Subcutaneous abdominal adipose tissue (tissue), 5 donors: Measurements from ENCODE around the gene CKB.

Source experiments
- H3K27ac ChIP-seq: one replicate; pipeline ENCODE4 v1.7.0; 2013; ENCODE audit warnings: low read depth, mild to moderate bottlenecking, inconsistent platforms, low read length, moderate library complexity
- H3K27me3 ChIP-seq, 5 donors: one replicate each; pipeline ENCODE4 v1.7.0; 2013; ENCODE audit warnings: low read length in 5 of 5, inconsistent platforms in 1 of 5; ENCODE audit not compliant: control insufficient read depth in 5 of 5, insufficient read depth in 4 of 5
- H3K36me3 ChIP-seq, 5 donors: one replicate each; pipeline ENCODE4 v1.7.0; 2013; ENCODE audit warnings: low read length in 5 of 5; ENCODE audit not compliant: control insufficient read depth in 5 of 5, insufficient read depth in 5 of 5
- H3K4me1 ChIP-seq, 5 donors: one replicate each; pipeline ENCODE4 v1.7.0; 2013; ENCODE audit warnings: low read length in 5 of 5, mild to moderate bottlenecking in 3 of 5, moderate library complexity in 1 of 5; ENCODE audit not compliant: control insufficient read depth in 5 of 5, insufficient read depth in 5 of 5
- H3K4me3 ChIP-seq, 5 donors: one replicate each; pipeline ENCODE4 v1.7.0; 2013; ENCODE audit warnings: low read length in 5 of 5, low read depth in 1 of 5
- H3K9ac ChIP-seq, 5 donors: one replicate each; pipeline ENCODE4 v1.7.0; 2013; ENCODE audit warnings: low read length in 5 of 5, mild to moderate bottlenecking in 4 of 5, moderate library complexity in 3 of 5
- H3K9me3 ChIP-seq, 5 donors: one replicate each; pipeline ENCODE4 v1.7.0; 2013; ENCODE audit warnings: low read length in 5 of 5; ENCODE audit not compliant: control insufficient read depth in 5 of 5
- donor health status: healthy.
- donor health status: healthy.
- donor health status: healthy.
- donor health status: healthy.
- donor health status: healthy.

The CKB gene

DNA sequence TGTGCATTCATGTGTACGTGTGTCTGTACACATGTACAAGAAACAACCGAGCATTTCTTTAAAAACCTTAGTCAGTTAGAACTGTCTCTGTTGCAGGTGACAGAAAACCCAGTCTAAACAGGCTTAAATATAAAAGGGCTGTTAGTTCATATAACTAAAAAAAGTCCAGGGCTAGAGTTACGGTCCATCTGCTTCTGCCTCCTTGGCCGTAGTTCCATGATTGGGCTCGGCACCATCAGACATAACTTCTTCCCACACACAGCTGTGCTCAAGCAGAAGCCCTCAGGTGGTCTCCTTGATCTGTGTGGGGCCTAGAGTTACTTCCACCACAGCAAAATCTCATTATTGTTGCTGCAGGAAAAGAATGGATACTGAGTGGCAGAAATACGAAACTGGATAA, 34.6 kb downstream of the CKB start:
- Histone ChIP-seq H3K9ac (no peak overlapping the region), H3K27me3 (no peaks in the 10 kb centered on the region), H3K9me3 (no peaks in the 10 kb centered on the region), H3K36me3 (peaks cover 19 to 60% (median 37%) of the 10 kb centered on the region in 5 donors), H3K4me3 (no peak overlapping the region), H3K27ac (no peak overlapping the region), H3K4me1 (peaks cover 2 to 15% (median 7%) of the 10 kb centered on the region in 5 donors)

DNA sequence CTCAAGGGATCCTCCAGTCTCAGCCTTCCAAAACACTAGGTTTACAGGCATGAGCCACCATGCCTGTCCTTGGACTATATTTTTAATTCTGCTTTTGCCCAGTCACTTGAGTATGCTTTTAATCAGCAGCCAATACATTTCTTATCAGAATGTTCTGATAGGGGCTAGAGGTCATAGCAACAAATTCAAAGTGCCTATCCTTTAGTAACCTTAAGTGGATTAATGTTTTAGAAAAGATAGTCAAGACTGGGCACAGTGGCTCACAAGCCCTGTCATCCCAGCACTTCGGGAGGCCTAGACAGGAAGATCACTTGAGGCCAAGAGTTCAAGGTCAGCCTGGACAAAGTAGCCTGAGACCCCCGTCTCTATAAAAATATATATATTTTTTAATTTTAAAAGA, 37.1 kb downstream of the CKB start:
- H3K36me3 ChIP-seq: peaks cover 27 to 56% (median 38%) of the 10 kb centered on the region in 5 donors
- H3K27ac ChIP-seq: no peak overlapping the region
- H3K9me3 ChIP-seq: no peaks in the 10 kb centered on the region
- H3K4me1 ChIP-seq: peaks cover 0 to 5% (median 0%) of the 10 kb centered on the region in 5 donors
- no peaks in the 10 kb centered on the region for H3K27me3 ChIP-seq
- H3K9ac ChIP-seq: no peak overlapping the region
- no peak overlapping the region for H3K4me3 ChIP-seq

DNA sequence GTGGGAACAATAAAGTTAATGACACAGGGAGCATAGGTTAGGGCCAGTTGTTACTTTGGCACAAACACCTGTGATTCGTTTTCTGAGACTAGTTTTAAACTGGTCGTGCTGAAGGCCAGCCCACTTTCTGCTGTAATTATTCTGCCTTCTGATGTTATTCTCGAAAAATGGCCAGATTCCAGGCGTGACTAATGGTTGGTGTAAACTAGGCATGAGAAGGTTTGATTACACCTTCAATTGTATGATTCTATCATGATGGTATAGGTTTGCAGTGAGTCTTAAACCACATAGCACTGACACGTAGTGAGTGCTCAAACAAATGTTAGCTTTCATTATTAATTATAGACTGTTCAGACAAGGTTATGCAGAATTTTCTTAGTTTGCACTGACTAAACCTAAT, 39.0 kb downstream of the CKB start:
- H3K4me3 ChIP-seq: no peak overlapping the region
- H3K27me3 ChIP-seq: no peaks in the 10 kb centered on the region
- no peaks in the 10 kb centered on the region for H3K4me1 ChIP-seq
- H3K9ac ChIP-seq: no peak overlapping the region
- no peak overlapping the region for H3K27ac ChIP-seq
- peaks cover 27 to 55% (median 36%) of the 10 kb centered on the region in 5 donors for H3K36me3 ChIP-seq
- no peaks in the 10 kb centered on the region for H3K9me3 ChIP-seq

DNA sequence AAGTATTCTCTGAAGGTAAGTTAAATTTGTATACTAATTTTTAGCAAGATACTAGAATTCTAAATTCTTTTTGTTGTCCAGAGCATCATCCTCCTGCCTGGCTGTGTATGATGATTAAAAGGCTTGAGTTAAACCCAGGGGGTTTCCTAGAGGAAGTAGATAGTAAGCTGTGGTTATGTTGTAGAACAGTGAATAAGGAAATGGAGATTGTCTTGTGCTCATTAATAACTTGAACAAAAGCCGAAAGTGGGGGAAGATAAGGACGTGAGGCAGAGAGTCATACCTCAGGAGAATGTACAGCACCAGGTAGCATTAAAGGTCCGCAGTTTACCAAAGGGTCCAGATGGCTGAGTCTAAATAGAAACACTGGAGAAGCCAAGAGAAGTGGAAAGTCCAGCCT, 42.0 kb downstream of the CKB start:
- Histone ChIP-seq H3K4me1 (no peaks in the 10 kb centered on the region), H3K9me3 (no peaks in the 10 kb centered on the region), H3K4me3 (no peak overlapping the region), H3K36me3 (peaks cover 27 to 67% (median 43%) of the 10 kb centered on the region in 5 donors), H3K27me3 (no peaks in the 10 kb centered on the region), H3K27ac (no peak overlapping the region), H3K9ac (no peak overlapping the region)

DNA sequence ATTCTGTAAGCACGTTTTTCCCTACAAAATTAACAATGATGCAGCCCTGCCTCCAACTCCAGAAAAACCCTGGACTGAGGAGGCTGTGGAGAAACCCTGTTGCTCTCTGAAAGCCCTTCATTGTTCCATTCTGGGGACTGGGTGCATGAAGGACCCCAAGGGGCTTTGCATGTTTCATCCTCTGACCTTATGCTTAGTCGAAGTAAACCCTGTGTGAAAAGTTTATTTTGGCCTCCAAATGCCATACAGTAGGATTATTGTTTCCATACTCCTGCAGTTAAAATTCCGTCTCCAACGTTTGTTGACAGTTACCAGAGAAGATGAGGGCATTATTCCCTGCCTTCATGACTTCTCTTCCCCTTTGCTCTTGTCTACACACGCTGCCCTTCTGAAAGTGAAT, 46.0 kb downstream of the CKB start:
- no peak overlapping the region for H3K9ac ChIP-seq
- H3K4me1 ChIP-seq: peaks cover 0 to 12% (median 4%) of the 10 kb centered on the region in 5 donors
- H3K27me3 ChIP-seq: no peaks in the 10 kb centered on the region
- peaks cover 21 to 71% (median 47%) of the 10 kb centered on the region in 5 donors for H3K36me3 ChIP-seq
- no peaks in the 10 kb centered on the region for H3K9me3 ChIP-seq
- H3K4me3 ChIP-seq: no peak overlapping the region
- H3K27ac ChIP-seq: no peak overlapping the region

DNA sequence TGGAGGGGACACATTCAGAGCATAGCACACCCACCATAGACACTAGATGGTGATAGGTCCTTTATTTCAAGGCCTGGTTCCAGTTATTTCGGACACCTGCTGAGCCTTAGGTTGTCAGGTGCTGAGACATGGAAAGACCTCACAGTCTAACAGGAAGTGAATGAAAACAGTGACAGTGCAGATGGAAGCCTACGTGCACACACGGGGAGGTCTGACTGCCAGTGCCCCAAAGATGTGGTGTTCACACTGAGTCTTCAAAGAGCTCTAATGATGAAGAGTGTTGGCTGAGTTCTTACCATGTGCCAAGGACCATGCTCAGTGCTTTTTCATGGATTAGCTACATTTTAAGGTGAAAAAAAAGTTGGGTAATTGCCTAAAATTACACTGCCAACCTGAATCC, 46.6 kb downstream of the CKB start:
- Histone ChIP-seq H3K9me3 (no peaks in the 10 kb centered on the region), H3K27me3 (no peaks in the 10 kb centered on the region), H3K4me3 (no peak overlapping the region), H3K27ac (no peak overlapping the region), H3K4me1 (peaks cover 0 to 12% (median 4%) of the 10 kb centered on the region in 5 donors), H3K9ac (no peak overlapping the region), H3K36me3 (peaks cover 18 to 72% (median 51%) of the 10 kb centered on the region in 5 donors)

DNA sequence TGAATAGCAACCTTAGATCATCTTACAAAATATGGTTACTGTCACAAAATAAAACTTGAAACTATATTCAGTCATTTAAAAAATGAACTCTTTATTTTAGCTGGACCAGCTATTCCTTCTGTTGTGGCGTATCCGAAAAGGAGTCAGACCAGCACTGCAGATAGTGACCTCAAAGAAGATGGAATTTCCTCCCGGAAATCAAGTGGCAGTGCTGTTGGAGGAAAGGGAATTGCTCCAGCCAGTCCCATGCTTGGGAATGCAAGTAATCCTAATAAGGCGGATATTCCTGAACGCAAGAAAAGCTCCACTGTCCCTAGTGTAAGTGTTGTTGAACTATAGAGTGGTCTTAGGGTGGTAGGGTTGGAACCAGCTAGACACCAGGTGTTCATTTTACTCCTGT, 47.7 kb downstream of the CKB start:
- Histone ChIP-seq H3K9ac (no peak overlapping the region), H3K4me1 (peaks cover 0 to 12% (median 4%) of the 10 kb centered on the region in 5 donors), H3K36me3 (peaks cover 14 to 70% (median 48%) of the 10 kb centered on the region in 5 donors)

DNA sequence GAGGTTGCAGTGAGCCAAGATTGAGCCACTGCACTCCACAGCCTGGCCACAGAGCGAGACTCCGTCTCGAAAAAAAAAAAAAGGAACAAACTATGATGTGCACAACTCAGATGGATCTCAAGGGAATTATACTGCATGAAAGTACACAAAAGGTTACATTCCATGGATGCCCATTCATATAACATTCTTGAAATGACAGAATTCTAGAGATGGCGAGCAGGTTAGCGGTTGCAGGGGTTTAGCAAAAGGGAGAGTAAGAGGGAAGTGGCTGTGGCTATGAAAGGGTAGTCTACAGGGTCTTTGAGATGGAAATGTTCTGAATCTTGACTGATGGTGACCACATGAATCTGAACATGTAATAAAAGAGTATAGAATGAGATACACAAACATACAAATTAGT, 49.7 kb downstream of the CKB start:
- no peak overlapping the region for H3K4me3 ChIP-seq
- peaks cover 0 to 12% (median 4%) of the 10 kb centered on the region in 5 donors for H3K4me1 ChIP-seq
- H3K9me3 ChIP-seq: no peaks in the 10 kb centered on the region
- H3K27me3 ChIP-seq: no peaks in the 10 kb centered on the region
- H3K27ac ChIP-seq: peak overlapping the region; percentile 55
- H3K36me3 ChIP-seq: peaks cover 15 to 76% (median 55%) of the 10 kb centered on the region in 5 donors
- H3K9ac ChIP-seq: no peak overlapping the region

More for the DNA sequence above, 47.7 kb downstream of the CKB start:
- Histone ChIP-seq H3K9me3 (no peaks in the 10 kb centered on the region), H3K27me3 (no peaks in the 10 kb centered on the region), H3K27ac (no peak overlapping the region), H3K4me3 (no peak overlapping the region)
